GM12865 (cell line): ENCODE results near the gene EXOC6.

ENCODE experiments used
- DNase-seq: peaks from one replicate; pipeline ENCODE4 v3.0.0; 2010; ENCODE audit warnings: low read depth
- H3K4me3 ChIP-seq: 2 replicates; pipeline ENCODE4 v1.5.1; 2011; ENCODE audit warnings: mild to moderate bottlenecking, low read depth, low read length, control low read depth
- CTCF ChIP-seq: IDR thresholded peaks from 2 replicates; pipeline ENCODE4 v1.5.1; 2011; ENCODE audit warnings: low read length, control low read depth, low read depth, inconsistent platforms; ENCODE audit not compliant: insufficient read depth; ENCODE audit errors: missing control alignments

EXOC6 gene

DNA sequence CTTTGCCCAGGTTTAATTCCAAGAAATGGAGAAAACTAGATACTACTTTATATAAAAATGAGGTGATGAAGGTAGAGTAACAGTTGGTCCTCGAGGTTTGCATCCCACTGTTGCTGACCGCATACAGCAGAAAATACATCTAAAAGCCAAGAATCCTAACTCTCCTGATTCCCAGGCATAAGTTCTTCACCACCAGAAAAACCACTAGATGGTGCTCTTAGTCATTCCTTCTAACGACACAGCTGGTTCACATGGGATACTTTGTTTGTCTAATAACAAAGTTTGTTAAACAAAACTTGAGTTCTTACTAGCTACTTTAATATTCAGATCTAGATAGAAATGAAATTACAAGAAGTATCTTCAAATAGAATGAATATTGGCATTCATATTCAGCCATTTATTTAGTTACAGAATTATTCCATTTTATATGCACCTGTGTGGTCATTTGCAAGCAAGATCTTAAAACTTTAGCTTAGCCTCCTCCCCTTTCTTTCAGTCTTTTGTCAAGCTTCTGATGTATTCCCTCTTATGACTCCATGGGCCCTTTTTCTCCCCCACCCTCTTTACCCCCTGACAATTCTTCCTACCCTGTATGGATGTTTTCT is 158.2 kb downstream of the EXOC6 start:
- peak; percentile 51 for TF ChIP-seq CTCF
- peak; percentile 35 for DNase-seq
- H3K4me3 ChIP-seq, result no peak overlapping the region

DNA sequence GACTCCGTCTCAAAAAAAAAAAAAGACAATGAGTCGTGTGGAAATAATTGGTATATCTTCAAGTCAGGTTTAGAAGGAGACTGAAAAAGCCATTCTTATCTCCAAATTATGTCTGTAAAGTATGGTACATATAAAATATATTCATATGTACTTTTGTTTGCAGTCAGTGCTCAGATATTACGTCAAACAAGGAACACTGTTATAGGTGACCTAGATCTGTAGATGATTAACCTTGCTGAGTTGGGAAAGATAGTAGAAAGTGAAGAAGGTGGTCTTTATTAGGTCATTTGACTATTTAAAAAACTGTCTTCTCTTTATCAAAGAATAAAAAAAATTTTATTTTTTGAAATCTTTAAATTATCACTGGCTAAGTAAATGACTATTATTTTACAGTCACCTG is 167.4 kb downstream of the EXOC6 start:
- no peak for TF ChIP-seq CTCF
- no peak overlapping the region for H3K4me3 ChIP-seq
- no peak for DNase-seq

GRCh38 chr10:93023013-93023650 is 174.8 kb downstream of the EXOC6 start:
- TF ChIP-seq CTCF, result no peak
- H3K4me3 ChIP-seq, result no peak overlapping the region
- DNase-seq, result no peak

DNA sequence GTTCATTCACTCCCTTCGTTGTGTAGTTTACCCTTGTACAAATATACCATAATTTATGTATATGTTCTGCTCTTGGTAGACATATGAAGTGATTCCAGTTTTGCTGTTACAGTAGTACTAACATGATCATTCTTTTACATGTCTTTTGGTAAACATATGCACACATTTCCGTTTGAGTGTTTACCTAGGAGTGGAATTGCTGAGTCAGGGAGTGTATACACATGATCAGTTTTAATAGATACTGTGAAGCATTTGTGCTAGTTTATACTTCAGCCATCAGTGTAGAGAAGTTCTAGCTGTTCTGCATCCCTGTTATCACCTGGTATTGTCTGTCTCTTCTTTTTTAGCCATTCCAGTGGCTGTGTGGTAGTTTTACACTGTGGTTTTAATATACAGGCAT is 177.8 kb downstream of the EXOC6 start:
- no peak for TF ChIP-seq CTCF
- H3K4me3 ChIP-seq, result no peak overlapping the region
- DNase-seq, result no peak

GRCh38 chr10:93027508-93027907 is 179.2 kb downstream of the EXOC6 start:
- no peak for TF ChIP-seq CTCF
- H3K4me3 ChIP-seq, result no peak overlapping the region
- DNase-seq, result no peak

- TF ChIP-seq CTCF, result no peak
- DNase-seq, result no peak
- no peak overlapping the region for H3K4me3 ChIP-seq
Measured at GRCh38 chr10:93028883-93029282, 180.6 kb downstream of the EXOC6 start.

DNA sequence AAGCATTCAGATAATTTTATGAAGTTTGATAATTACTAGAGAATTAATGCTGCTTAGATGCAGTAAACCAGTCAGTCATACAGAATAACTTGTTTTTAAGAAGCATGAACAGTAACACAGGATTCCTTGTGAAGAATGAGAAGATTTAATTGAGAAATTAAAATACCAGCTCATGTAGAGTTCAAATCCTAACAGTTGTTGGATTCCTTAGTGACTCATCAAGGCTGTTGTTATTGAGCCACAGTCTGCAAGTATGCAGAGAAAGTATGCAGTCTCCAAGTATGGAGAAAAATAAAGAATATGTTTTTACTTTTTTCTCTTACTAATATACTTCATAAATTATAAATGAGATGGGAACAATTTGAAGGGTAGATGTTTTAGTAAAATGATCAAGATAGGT is 182.1 kb downstream of the EXOC6 start:
- H3K4me3 ChIP-seq, result no peak overlapping the region
- DNase-seq, result no peak

More for the DNA sequence above, 182.1 kb downstream of the EXOC6 start:
- TF ChIP-seq CTCF, result no peak
